ENCODE results near the gene LIPK.

The LIPK gene

GRCh38 chr10:88783724-88784123 is 77.7 kb downstream of the LIPK start:
- H3F3A ChIP-seq (ENCODE audit: control insufficient read depth, insufficient read depth), result no peaks in the 10 kb centered on the region
- H3K79me2 ChIP-seq (ENCODE audit: control insufficient read depth, low read length), result no peaks in the 10 kb centered on the region
- TF ChIP-seq CTCF (IDR thresholded peaks at IDR 0.05; ENCODE audit: low read depth, low read length, poor library complexity, severe bottlenecking), result no peak
- TF ChIP-seq EZH2phosphoT487 (IDR thresholded peaks at IDR 0.05; ENCODE audit: borderline replicate concordance, low read length), result no peak
- no peak overlapping the region for H3K4me2 ChIP-seq (ENCODE audit: low read length)
- no peak overlapping the region for H3K27ac ChIP-seq (ENCODE audit: low read depth, low read length)
- 0 out of 2 replicates have a peak, but pooled peaks cover 3% of the 10 kb centered on the region for H3K27me3 ChIP-seq (ENCODE audit: control insufficient read depth, low read length)
- H3K9me2 ChIP-seq (replicated peaks; ENCODE audit: control insufficient read depth, low read length), result no peaks in the 10 kb centered on the region
- no peaks in the 10 kb centered on the region for H4K20me1 ChIP-seq (ENCODE audit: control insufficient read depth, insufficient read depth, low read depth, low read length)
- H3K4me3 ChIP-seq (ENCODE audit: low read length), result no peak overlapping the region
- no peaks in the 10 kb centered on the region for H3K9me3 ChIP-seq (ENCODE audit: control insufficient read depth, insufficient read depth, low read length)
- H3K36me3 ChIP-seq (ENCODE audit: control insufficient read depth, low read length), result no peaks in the 10 kb centered on the region
- H3K4me1 ChIP-seq (ENCODE audit: control insufficient read depth, low read length), result no peaks in the 10 kb centered on the region

GRCh38 chr10:88786032-88786770 is 80.2 kb downstream of the LIPK start:
- H3K4me2 ChIP-seq (ENCODE audit: low read length), result no peak overlapping the region
- H3K9me3 ChIP-seq (ENCODE audit: control insufficient read depth, insufficient read depth, low read length), result no peaks in the 10 kb centered on the region
- H4K20me1 ChIP-seq (ENCODE audit: control insufficient read depth, insufficient read depth, low read depth, low read length), result no peaks in the 10 kb centered on the region
- H3K4me3 ChIP-seq (ENCODE audit: low read length), result no peak overlapping the region
- H3K79me2 ChIP-seq (ENCODE audit: control insufficient read depth, low read length), result no peaks in the 10 kb centered on the region
- H3F3A ChIP-seq (ENCODE audit: control insufficient read depth, insufficient read depth), result no peaks in the 10 kb centered on the region
- no peak overlapping the region for H3K27ac ChIP-seq (ENCODE audit: low read depth, low read length)
- H3K27me3 ChIP-seq (ENCODE audit: control insufficient read depth, low read length), result no peaks in the 10 kb centered on the region
- no peaks in the 10 kb centered on the region for H3K4me1 ChIP-seq (ENCODE audit: control insufficient read depth, low read length)
- H3K36me3 ChIP-seq (ENCODE audit: control insufficient read depth, low read length), result no peaks in the 10 kb centered on the region
- H3K9me2 ChIP-seq (replicated peaks; ENCODE audit: control insufficient read depth, low read length), result no peaks in the 10 kb centered on the region
- TF ChIP-seq EZH2phosphoT487 (IDR thresholded peaks at IDR 0.05; ENCODE audit: borderline replicate concordance, low read length), result no peak
- TF ChIP-seq CTCF (IDR thresholded peaks at IDR 0.05; ENCODE audit: low read depth, low read length, poor library complexity, severe bottlenecking), result no peak

- TF ChIP-seq CTCF (IDR thresholded peaks at IDR 0.05; ENCODE audit: low read depth, low read length, poor library complexity, severe bottlenecking), result no peak
- no peak for TF ChIP-seq EZH2phosphoT487 (IDR thresholded peaks at IDR 0.05; ENCODE audit: borderline replicate concordance, low read length)
- no peaks in the 10 kb centered on the region for H3K4me1 ChIP-seq (ENCODE audit: control insufficient read depth, low read length)
- H3K27me3 ChIP-seq (ENCODE audit: control insufficient read depth, low read length), result no peaks in the 10 kb centered on the region
- no peak overlapping the region for H3K4me3 ChIP-seq (ENCODE audit: low read length)
- H3K4me2 ChIP-seq (ENCODE audit: low read length), result no peak overlapping the region
- H3K36me3 ChIP-seq (ENCODE audit: control insufficient read depth, low read length), result no peaks in the 10 kb centered on the region
- no peaks in the 10 kb centered on the region for H3K9me3 ChIP-seq (ENCODE audit: control insufficient read depth, insufficient read depth, low read length)
- no peaks in the 10 kb centered on the region for H3K79me2 ChIP-seq (ENCODE audit: control insufficient read depth, low read length)
- H3K9me2 ChIP-seq (replicated peaks; ENCODE audit: control insufficient read depth, low read length), result no peaks in the 10 kb centered on the region
- H3K27ac ChIP-seq (ENCODE audit: low read depth, low read length), result no peak overlapping the region
- H4K20me1 ChIP-seq (ENCODE audit: control insufficient read depth, insufficient read depth, low read depth, low read length), result no peaks in the 10 kb centered on the region
- no peaks in the 10 kb centered on the region for H3F3A ChIP-seq (ENCODE audit: control insufficient read depth, insufficient read depth)
Measured at GRCh38 chr10:88787463-88787862, 81.4 kb downstream of the LIPK start.

Measured in DOHH2 (cell line).